ENCODE data around the gene TNMD.

TNMD gene

DNA sequence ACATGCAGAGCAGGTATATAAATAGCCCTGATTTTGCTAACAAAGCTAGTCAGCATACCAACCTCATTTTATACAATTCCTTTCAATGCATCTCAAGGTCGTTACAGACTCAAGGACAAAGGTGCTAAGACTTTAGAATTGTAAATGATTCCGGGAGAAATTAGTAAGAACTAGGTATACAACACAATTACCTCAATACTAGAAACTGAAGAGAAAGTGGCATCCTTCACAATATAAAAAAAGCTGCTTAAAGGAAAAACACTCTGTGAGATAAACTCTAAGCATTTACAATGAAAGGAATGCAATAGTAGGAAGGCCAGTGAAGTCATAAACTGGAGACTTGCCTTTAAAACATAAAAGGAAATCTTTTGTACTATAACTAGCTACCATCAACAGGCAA, 11.9 kb downstream of the TNMD start:
- Histone ChIP-seq H3K4me1 (ENCODE audit: control extremely low read depth in 1 of 4, control insufficient read depth in 4 of 4, insufficient read depth in 4 of 4, low read length in 3 of 4) (no peaks in the 10 kb centered on the region), H3K36me3 (ENCODE audit: control insufficient read depth in 4 of 4, insufficient read depth in 4 of 4, low read length in 3 of 4) (no peaks in the 10 kb centered on the region), H3K4me3 (ENCODE audit: control insufficient read depth in 1 of 7, extremely low read depth in 1 of 7, insufficient read depth in 4 of 7, low read depth in 2 of 7, low read length in 6 of 7) (no peak overlapping the region), H3K27ac (ENCODE audit: insufficient read depth in 1 of 2, low read depth in 1 of 2, low read length in 2 of 2, poor library complexity in 1 of 2, severe bottlenecking in 2 of 2) (no peak overlapping the region), H3K9me3 (ENCODE audit: control extremely low read depth in 1 of 5, control insufficient read depth in 4 of 5, insufficient read depth in 2 of 5, low read depth in 1 of 5, low read length in 4 of 5) (no peaks in the 10 kb centered on the region), H3K27me3 (replicated peaks in 2 of 5; ENCODE audit: control insufficient read depth in 4 of 5, insufficient read depth in 5 of 5, low read length in 4 of 5) (peaks cover 3 to 92% (median 26%) of the 10 kb centered on the region in 5 experiments)
- POLR2A ChIA-PET: no interaction called here
- DNase-seq: no peak
- no CpG with 5 or more reads among the region's 2 CpGs for WGBS (ENCODE audit: insufficient coverage)
- CTCF ChIA-PET: no interaction called here

DNA sequence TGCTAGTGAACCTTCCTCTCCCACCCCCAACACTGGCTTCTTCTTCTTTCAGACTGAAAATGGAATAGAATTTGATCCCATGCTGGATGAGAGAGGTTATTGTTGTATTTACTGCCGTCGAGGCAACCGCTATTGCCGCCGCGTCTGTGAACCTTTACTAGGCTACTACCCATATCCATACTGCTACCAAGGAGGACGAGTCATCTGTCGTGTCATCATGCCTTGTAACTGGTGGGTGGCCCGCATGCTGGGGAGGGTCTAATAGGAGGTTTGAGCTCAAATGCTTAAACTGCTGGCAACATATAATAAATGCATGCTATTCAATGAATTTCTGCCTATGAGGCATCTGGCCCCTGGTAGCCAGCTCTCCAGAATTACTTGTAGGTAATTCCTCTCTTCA, 14.7 kb downstream of the TNMD start:
- Histone ChIP-seq H3K27me3 (replicated peaks in 2 of 5; ENCODE audit: control insufficient read depth in 4 of 5, insufficient read depth in 5 of 5, low read length in 4 of 5) (peaks cover 0 to 77% (median 18%) of the 10 kb centered on the region in 5 experiments), H3K4me3 (ENCODE audit: control insufficient read depth in 1 of 7, extremely low read depth in 1 of 7, insufficient read depth in 4 of 7, low read depth in 2 of 7, low read length in 6 of 7) (no peak overlapping the region), H3K36me3 (ENCODE audit: control insufficient read depth in 4 of 4, insufficient read depth in 4 of 4, low read length in 3 of 4) (no peaks in the 10 kb centered on the region), H3K9me3 (ENCODE audit: control extremely low read depth in 1 of 5, control insufficient read depth in 4 of 5, insufficient read depth in 2 of 5, low read depth in 1 of 5, low read length in 4 of 5) (no peaks in the 10 kb centered on the region), H3K4me1 (ENCODE audit: control extremely low read depth in 1 of 4, control insufficient read depth in 4 of 4, insufficient read depth in 4 of 4, low read length in 3 of 4) (no peaks in the 10 kb centered on the region), H3K27ac (ENCODE audit: insufficient read depth in 1 of 2, low read depth in 1 of 2, low read length in 2 of 2, poor library complexity in 1 of 2, severe bottlenecking in 2 of 2) (no peak overlapping the region)
- POLR2A ChIA-PET: no interaction called here
- CTCF ChIA-PET: interaction anchor here (0.9 kb wide), 1 partner anchor 21 kb away, joined by 3 read pairs; no protein-coding TSS in a partner anchor
- 85% methylated on average over 8 of the region's 9 CpGs for WGBS (ENCODE audit: insufficient coverage)
- no peak for DNase-seq

DNA sequence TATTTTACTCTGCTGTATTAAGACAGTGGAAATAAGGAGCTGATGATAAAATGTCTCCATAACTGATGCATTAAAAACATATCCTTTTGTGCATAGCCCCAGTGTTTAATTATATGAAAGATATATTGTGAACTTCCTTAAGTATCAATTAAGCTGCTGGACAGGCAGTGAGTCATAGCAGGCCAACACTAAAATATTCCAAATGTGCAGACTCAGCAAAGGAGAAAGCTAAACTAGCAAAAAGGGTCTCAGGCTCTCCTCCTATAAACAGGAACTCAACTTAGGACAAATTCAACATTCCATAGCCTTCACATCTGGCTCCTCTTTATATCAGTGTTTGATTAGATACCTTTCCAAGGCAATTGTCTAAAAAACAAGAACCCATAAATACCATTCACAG, 15.6 kb downstream of the TNMD start:
- H3K27ac ChIP-seq (ENCODE audit: insufficient read depth in 1 of 2, low read depth in 1 of 2, low read length in 2 of 2, poor library complexity in 1 of 2, severe bottlenecking in 2 of 2): no peak overlapping the region
- ChIA-PET CTCF (no interaction called here), POLR2A (no interaction called here)
- H3K9me3 ChIP-seq (ENCODE audit: control extremely low read depth in 1 of 5, control insufficient read depth in 4 of 5, insufficient read depth in 2 of 5, low read depth in 1 of 5, low read length in 4 of 5): no peaks in the 10 kb centered on the region
- H3K27me3 ChIP-seq (replicated peaks in 2 of 5; ENCODE audit: control insufficient read depth in 4 of 5, insufficient read depth in 5 of 5, low read length in 4 of 5): peaks cover 0 to 79% (median 20%) of the 10 kb centered on the region in 5 experiments
- no peak overlapping the region for H3K4me3 ChIP-seq (ENCODE audit: control insufficient read depth in 1 of 7, extremely low read depth in 1 of 7, insufficient read depth in 4 of 7, low read depth in 2 of 7, low read length in 6 of 7)
- no peaks in the 10 kb centered on the region for H3K4me1 ChIP-seq (ENCODE audit: control extremely low read depth in 1 of 4, control insufficient read depth in 4 of 4, insufficient read depth in 4 of 4, low read length in 3 of 4)
- DNase-seq: no peak
- no peaks in the 10 kb centered on the region for H3K36me3 ChIP-seq (ENCODE audit: control insufficient read depth in 4 of 4, insufficient read depth in 4 of 4, low read length in 3 of 4)

DNA sequence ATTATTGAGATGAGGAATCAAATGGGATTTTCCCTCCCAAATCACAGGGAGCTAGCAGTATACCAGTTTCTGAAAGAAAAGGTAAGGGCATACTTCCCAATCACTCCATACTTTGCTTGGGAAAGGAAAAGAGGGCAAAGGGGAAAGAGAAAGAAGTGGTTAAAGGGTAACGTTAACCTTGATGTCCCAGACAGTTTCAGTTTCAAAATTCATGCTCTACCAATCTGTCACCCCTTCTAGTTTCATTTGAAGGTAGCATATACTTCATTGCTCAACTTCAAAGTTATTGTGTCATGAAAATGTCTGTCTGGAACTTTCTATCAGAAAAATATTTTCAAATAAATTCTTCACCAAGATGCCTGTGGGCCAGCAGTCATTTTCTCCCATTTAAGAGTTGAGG, 16.0 kb downstream of the TNMD start:
- Histone ChIP-seq H3K9me3 (ENCODE audit: control extremely low read depth in 1 of 5, control insufficient read depth in 4 of 5, insufficient read depth in 2 of 5, low read depth in 1 of 5, low read length in 4 of 5) (no peaks in the 10 kb centered on the region), H3K4me1 (ENCODE audit: control extremely low read depth in 1 of 4, control insufficient read depth in 4 of 4, insufficient read depth in 4 of 4, low read length in 3 of 4) (no peaks in the 10 kb centered on the region), H3K27me3 (replicated peaks in 2 of 5; ENCODE audit: control insufficient read depth in 4 of 5, insufficient read depth in 5 of 5, low read length in 4 of 5) (peaks cover 0 to 79% (median 23%) of the 10 kb centered on the region in 5 experiments), H3K27ac (ENCODE audit: insufficient read depth in 1 of 2, low read depth in 1 of 2, low read length in 2 of 2, poor library complexity in 1 of 2, severe bottlenecking in 2 of 2) (no peak overlapping the region), H3K4me3 (ENCODE audit: control insufficient read depth in 1 of 7, extremely low read depth in 1 of 7, insufficient read depth in 4 of 7, low read depth in 2 of 7, low read length in 6 of 7) (no peak overlapping the region), H3K36me3 (ENCODE audit: control insufficient read depth in 4 of 4, insufficient read depth in 4 of 4, low read length in 3 of 4) (no peaks in the 10 kb centered on the region)
- no peak for DNase-seq
- ChIA-PET CTCF (no interaction called here), POLR2A (no interaction called here)
- no CpG with 5 or more reads among the region's 1 CpG for WGBS (ENCODE audit: insufficient coverage)

DNA sequence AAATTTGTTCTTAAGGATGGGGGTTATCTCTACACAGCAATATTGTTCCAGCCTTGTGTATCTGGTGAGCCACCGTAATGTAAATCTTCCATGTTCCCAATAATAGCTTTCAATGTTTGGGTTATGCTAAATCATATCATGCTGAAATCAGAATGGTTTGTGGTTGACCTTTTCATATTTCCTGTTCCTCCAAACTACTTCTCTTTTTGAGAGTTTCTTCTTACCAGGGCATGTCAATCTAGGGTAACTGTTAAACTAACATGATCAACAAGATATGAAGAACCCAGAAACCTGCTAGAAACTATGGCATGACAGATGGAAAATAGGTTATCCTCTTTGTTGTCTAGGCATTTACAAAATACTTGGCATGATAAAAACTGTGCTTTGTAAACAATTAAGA, 22.0 kb downstream of the TNMD start:
- Histone ChIP-seq H3K4me3 (ENCODE audit: control insufficient read depth in 1 of 7, extremely low read depth in 1 of 7, insufficient read depth in 4 of 7, low read depth in 2 of 7, low read length in 6 of 7) (no peak overlapping the region), H3K27me3 (replicated peaks in 2 of 5; ENCODE audit: control insufficient read depth in 4 of 5, insufficient read depth in 5 of 5, low read length in 4 of 5) (peaks cover 0 to 71% (median 42%) of the 10 kb centered on the region in 5 experiments), H3K4me1 (ENCODE audit: control extremely low read depth in 1 of 4, control insufficient read depth in 4 of 4, insufficient read depth in 4 of 4, low read length in 3 of 4) (peaks cover 0 to 14% (median 3%) of the 10 kb centered on the region in 4 experiments), H3K36me3 (ENCODE audit: control insufficient read depth in 4 of 4, insufficient read depth in 4 of 4, low read length in 3 of 4) (no peaks in the 10 kb centered on the region), H3K27ac (ENCODE audit: insufficient read depth in 1 of 2, low read depth in 1 of 2, low read length in 2 of 2, poor library complexity in 1 of 2, severe bottlenecking in 2 of 2) (no peak overlapping the region), H3K9me3 (ENCODE audit: control extremely low read depth in 1 of 5, control insufficient read depth in 4 of 5, insufficient read depth in 2 of 5, low read depth in 1 of 5, low read length in 4 of 5) (no peaks in the 10 kb centered on the region)
- no CpG with 5 or more reads among the region's 1 CpG for WGBS (ENCODE audit: insufficient coverage)
- ChIA-PET CTCF (no interaction called here), POLR2A (no interaction called here)
- DNase-seq: peak; percentile 34 to 67 (median 66)

DNA sequence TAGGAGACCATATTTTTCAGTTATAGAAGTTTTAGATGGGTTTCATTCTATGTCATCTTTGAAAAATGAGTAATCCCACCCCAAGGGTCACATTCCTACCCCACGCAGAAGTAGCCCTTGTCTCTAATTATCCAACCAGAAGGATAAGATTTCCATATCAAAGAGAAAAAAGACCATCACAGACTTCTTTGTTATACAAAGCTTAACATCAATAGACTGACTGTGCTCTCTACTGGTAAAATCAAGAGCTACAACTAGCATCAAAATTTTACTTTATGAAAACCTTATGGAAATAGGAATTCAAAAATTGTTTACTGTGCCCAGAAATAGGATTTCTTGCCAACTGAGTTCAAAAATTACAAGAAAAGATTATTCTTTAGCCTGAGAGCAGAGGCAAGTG, 24.9 kb downstream of the TNMD start:
- 29% methylated on average over 1 of the region's 1 CpG for WGBS (ENCODE audit: insufficient coverage)
- ChIA-PET POLR2A (interaction anchor here (0.7 kb wide), 1 partner anchor 98 kb away, joined by 3 read pairs; no protein-coding TSS in a partner anchor), CTCF (interaction anchor here (1.0 to 1.4 kb wide), 3 partner anchors 24 to 162 kb away, joined by 3 to 4 read pairs (median 3); no protein-coding TSS in a partner anchor)
- H3K36me3 ChIP-seq (ENCODE audit: control insufficient read depth in 4 of 4, insufficient read depth in 4 of 4, low read length in 3 of 4): no peaks in the 10 kb centered on the region
- DNase-seq: peak in 1 of 3 donors; percentile 7
- peaks cover 0 to 14% (median 3%) of the 10 kb centered on the region in 4 experiments for H3K4me1 ChIP-seq (ENCODE audit: control extremely low read depth in 1 of 4, control insufficient read depth in 4 of 4, insufficient read depth in 4 of 4, low read length in 3 of 4)
- H3K27me3 ChIP-seq (replicated peaks in 2 of 5; ENCODE audit: control insufficient read depth in 4 of 5, insufficient read depth in 5 of 5, low read length in 4 of 5): peaks cover 0 to 84% (median 45%) of the 10 kb centered on the region in 5 experiments
- no peaks in the 10 kb centered on the region for H3K9me3 ChIP-seq (ENCODE audit: control extremely low read depth in 1 of 5, control insufficient read depth in 4 of 5, insufficient read depth in 2 of 5, low read depth in 1 of 5, low read length in 4 of 5)
- H3K4me3 ChIP-seq (ENCODE audit: control insufficient read depth in 1 of 7, extremely low read depth in 1 of 7, insufficient read depth in 4 of 7, low read depth in 2 of 7, low read length in 6 of 7): no peak overlapping the region
- no peak overlapping the region for H3K27ac ChIP-seq (ENCODE audit: insufficient read depth in 1 of 2, low read depth in 1 of 2, low read length in 2 of 2, poor library complexity in 1 of 2, severe bottlenecking in 2 of 2)

DNA sequence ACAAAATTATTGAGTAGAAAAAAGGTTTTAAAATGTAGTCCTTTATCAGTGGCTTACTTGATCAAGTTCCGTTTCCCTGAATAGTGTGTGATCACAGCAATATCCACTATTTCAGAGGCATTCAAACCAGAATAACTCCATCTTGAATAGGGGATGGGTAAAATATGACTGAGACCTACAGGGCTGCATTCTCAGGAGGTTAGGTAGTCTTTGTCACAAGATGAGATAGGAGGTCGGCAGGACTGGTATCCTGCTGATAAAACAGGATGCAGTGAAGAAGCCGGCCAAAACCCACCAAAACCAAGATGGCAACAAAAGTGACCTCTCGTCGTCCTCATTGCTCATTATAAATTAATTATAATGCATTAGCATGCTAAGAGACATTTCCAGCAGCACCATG, 27.2 kb downstream of the TNMD start:
- H3K36me3 ChIP-seq (ENCODE audit: control insufficient read depth in 4 of 4, insufficient read depth in 4 of 4, low read length in 3 of 4): no peaks in the 10 kb centered on the region
- WGBS (ENCODE audit: insufficient coverage): 83% methylated on average over 1 of the region's 5 CpGs
- ChIA-PET POLR2A (no interaction called here), CTCF (no interaction called here)
- peaks cover 0 to 5% (median 0%) of the 10 kb centered on the region in 4 experiments for H3K4me1 ChIP-seq (ENCODE audit: control extremely low read depth in 1 of 4, control insufficient read depth in 4 of 4, insufficient read depth in 4 of 4, low read length in 3 of 4)
- H3K4me3 ChIP-seq (ENCODE audit: control insufficient read depth in 1 of 7, extremely low read depth in 1 of 7, insufficient read depth in 4 of 7, low read depth in 2 of 7, low read length in 6 of 7): no peak overlapping the region
- no peak for DNase-seq
- H3K27me3 ChIP-seq (replicated peaks in 2 of 5; ENCODE audit: control insufficient read depth in 4 of 5, insufficient read depth in 5 of 5, low read length in 4 of 5): peaks cover 0 to 78% (median 37%) of the 10 kb centered on the region in 5 experiments
- H3K9me3 ChIP-seq (ENCODE audit: control extremely low read depth in 1 of 5, control insufficient read depth in 4 of 5, insufficient read depth in 2 of 5, low read depth in 1 of 5, low read length in 4 of 5): no peaks in the 10 kb centered on the region
- H3K27ac ChIP-seq (ENCODE audit: insufficient read depth in 1 of 2, low read depth in 1 of 2, low read length in 2 of 2, poor library complexity in 1 of 2, severe bottlenecking in 2 of 2): no peak overlapping the region

All from common myeloid progenitor, CD34-positive (primary cell).